Measurements from ENCODE around the gene VWC2.

VWC2 gene

DNA sequence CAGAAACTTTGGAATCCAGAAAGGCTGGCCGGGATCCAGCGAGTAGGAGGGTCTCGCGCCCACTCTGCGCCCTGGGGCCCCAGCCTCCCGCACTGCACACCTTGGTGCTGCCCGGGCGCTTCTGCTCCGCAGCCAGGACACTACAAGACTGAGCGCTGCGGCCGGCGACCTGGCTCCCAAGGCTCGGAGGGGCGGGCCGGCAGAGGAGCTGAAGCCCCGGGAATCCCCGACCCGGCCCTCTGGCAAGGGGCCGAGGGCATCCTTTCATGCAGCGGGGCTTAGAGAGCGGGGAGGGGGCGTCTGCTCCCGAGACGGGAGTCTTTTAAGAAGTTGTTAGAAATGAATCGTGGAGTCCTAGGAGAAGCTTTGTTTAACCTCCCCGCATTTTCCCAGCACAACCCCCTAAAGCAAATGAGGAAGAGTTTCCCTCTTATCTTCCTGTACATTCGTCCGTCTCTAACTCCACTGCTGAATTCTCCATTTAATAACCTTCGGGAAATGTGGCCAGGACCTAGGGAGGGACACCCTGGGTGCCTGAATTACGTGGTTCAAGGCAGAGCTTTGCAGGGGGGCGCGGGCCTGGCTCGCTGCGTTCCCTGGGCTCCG, 1.1 kb downstream of the VWC2 start:
- TF ChIP-seq, protein P1, sequence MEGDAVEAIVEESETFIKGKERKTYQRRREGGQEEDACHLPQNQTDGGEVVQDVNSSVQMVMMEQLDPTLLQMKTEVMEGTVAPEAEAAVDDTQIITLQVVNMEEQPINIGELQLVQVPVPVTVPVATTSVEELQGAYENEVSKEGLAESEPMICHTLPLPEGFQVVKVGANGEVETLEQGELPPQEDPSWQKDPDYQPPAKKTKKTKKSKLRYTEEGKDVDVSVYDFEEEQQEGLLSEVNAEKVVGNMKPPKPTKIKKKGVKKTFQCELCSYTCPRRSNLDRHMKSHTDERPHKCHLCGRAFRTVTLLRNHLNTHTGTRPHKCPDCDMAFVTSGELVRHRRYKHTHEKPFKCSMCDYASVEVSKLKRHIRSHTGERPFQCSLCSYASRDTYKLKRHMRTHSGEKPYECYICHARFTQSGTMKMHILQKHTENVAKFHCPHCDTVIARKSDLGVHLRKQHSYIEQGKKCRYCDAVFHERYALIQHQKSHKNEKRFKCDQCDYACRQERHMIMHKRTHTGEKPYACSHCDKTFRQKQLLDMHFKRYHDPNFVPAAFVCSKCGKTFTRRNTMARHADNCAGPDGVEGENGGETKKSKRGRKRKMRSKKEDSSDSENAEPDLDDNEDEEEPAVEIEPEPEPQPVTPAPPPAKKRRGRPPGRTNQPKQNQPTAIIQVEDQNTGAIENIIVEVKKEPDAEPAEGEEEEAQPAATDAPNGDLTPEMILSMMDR (conservative IDR thresholded peaks at IDR 0.05) = no peak
- no peak overlapping the region for H3K27ac ChIP-seq

DNA sequence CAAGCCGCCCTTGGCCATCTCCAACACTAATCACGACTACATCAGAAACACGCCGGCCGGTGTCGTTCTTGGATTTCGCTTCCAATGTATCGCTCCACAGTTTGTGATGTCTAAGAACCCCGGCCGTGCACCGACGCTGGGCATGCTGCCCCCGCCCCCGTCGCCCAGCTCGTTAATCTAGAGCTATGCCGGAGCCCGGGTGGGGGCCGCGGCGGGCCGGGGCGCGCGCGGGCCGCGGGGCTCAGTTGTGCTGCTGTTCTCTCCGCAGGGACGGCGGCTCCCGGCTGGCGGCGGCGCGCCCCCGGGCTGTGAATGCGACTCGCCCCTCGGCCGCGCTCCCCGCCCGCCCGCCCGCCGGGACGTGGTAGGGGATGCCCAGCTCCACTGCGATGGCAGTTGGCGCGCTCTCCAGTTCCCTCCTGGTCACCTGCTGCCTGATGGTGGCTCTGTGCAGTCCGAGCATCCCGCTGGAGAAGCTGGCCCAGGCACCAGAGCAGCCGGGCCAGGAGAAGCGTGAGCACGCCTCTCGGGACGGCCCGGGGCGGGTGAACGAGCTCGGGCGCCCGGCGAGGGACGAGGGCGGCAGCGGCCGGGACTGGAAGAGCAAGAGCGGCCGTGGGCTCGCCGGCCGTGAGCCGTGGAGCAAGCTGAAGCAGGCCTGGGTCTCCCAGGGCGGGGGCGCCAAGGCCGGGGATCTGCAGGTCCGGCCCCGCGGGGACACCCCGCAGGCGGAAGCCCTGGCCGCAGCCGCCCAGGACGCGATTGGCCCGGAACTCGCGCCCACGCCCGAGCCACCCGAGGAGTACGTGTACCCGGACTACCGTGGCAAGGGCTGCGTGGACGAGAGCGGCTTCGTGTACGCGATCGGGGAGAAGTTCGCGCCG, 1.9 kb downstream of the VWC2 start:
- H3K27ac ChIP-seq = no peak overlapping the region
- TF ChIP-seq, protein P1 (conservative IDR thresholded peaks at IDR 0.05) = no peak

DNA sequence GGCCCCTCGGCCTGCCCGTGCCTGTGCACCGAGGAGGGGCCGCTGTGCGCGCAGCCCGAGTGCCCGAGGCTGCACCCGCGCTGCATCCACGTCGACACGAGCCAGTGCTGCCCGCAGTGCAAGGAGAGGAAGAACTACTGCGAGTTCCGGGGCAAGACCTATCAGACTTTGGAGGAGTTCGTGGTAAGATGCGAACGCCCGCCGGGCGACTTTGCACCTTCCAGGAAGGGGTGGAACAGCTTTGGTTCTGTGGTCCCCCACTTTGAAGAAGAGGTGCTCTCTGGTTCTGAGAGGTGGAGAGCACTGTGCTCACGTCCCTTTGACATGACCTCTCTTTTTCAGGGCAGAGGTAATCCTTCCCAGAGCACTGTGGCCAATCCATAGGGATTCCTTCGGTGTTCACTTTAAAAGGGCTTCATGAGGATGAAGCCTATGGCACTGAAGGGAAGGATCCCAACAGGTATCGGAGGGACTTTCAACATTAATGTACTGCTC, 2.6 kb downstream of the VWC2 start:
- H3K27ac ChIP-seq = no peak overlapping the region
- TF ChIP-seq, protein P1 (conservative IDR thresholded peaks at IDR 0.05) = no peak

- H3K27ac ChIP-seq = no peak overlapping the region
- TF ChIP-seq, protein P1 (conservative IDR thresholded peaks at IDR 0.05) = no peak
Measured at GRCh38 chr7:49776994-49777393, 3.6 kb downstream of the VWC2 start.

- no peak overlapping the region for H3K27ac ChIP-seq
- TF ChIP-seq, protein P1 (conservative IDR thresholded peaks at IDR 0.05) = no peak
Measured at GRCh38 chr7:49778731-49779270, 5.4 kb downstream of the VWC2 start.

DNA sequence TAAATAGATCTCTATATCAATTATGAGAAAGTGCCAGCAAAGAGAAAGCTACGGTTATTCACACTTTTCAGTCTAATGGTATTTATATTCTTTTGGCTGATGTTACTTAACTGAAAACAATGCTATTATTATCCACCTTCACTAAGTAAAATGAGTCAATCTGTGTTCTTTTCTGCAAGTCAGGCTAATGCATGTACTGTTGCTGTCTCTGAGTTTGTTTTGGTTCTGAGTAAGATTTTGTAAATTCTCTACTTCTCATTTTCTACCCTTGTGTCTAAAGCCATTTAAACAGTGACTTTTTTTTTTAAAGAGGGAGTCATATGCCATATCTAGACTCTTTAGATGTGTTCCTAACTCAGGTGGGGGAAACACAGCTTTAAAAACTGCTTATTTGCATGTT, 7.5 kb downstream of the VWC2 start:
- TF ChIP-seq, protein P1 (conservative IDR thresholded peaks at IDR 0.05) = no peak
- H3K27ac ChIP-seq = no peak overlapping the region

- TF ChIP-seq, protein P1 (conservative IDR thresholded peaks at IDR 0.05) = no peak
- no peak overlapping the region for H3K27ac ChIP-seq
Measured at GRCh38 chr7:49781996-49782395, 8.6 kb downstream of the VWC2 start.

Measured in VCaP (cell line).